Esophagus squamous epithelium (tissue), 4 donors: Measurements from ENCODE around the gene MCHR1.

Source experiments
- CTCF ChIP-seq, 6 experiments: fragments of 450-650 bp in 4 of 6; fragments of 200-600 bp in 2 of 6; sonication (generic) in 2 of 6; IDR thresholded peaks; one replicate each; pipeline ENCODE4 v1.5.1; 2016 to 2019; ENCODE audit warnings: antibody characterized with exemption in 6 of 6, mild to moderate bottlenecking in 4 of 6, moderate library complexity in 4 of 6
- POLR2A ChIP-seq, 4 donors: fragments of 450-650 bp; IDR thresholded peaks; one replicate each; pipeline ENCODE4 v1.6.1; 2017; ENCODE audit warnings: antibody characterized with exemption in 4 of 4, mild to moderate bottlenecking in 4 of 4, moderate library complexity in 3 of 4

DNA sequence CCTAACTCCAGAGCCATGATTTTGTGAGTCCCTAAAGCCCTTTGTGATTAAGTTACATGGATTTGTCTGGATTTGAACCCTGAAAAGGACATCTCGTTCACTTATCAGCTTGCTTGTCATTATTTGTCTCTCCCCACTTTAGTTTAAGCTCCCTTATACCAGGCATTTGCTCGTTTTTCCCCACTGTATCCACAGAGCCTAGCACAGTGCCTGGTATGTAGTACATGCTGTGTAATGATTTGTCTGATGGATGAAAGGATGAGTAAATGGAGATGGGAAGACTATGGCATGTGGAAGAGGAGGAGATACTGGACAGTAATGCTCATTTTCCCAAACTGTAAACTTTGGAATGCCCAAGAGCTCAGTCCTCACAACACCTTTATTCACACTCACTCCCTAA lies 9.2 kb upstream of the MCHR1 start:
- TF ChIP-seq CTCF (IDR thresholded peaks at IDR 0.05) (no peak), POLR2A (IDR thresholded peaks at IDR 0.05) (no peak)
